ENCODE measurements around the gene ZNF853.
"Not testable (repeated sequence)": the region's sequence is repeated elsewhere in the genome, so short reads cannot be mapped to it uniquely, and the experiment has no call there.

ZNF853 gene

GRCh38 chr7:6614953-6615722 is at the start of gene ZNF853:
Gene ZNF853 (plus strand): TSS chr7:6615610. CDS start chr7:6616175, 565 bp downstream.
- no peak for DNase-seq (ENCODE audit: low read depth in 2 of 2)

GRCh38 chr7:6565655-6566054 is 49.8 kb upstream of the ZNF853 start:
- no peak for DNase-seq (ENCODE audit: low read depth in 2 of 2)

- DNase-seq (ENCODE audit: low read depth in 2 of 2): no peak
Measured at GRCh38 chr7:6567886-6568285, 47.5 kb upstream of the ZNF853 start.

- no peak for DNase-seq (ENCODE audit: low read depth in 2 of 2)
Measured at GRCh38 chr7:6571160-6571779, 44.1 kb upstream of the ZNF853 start.

- no peak for DNase-seq (ENCODE audit: low read depth in 2 of 2)
Measured at GRCh38 chr7:6575281-6576023, 40.0 kb upstream of the ZNF853 start.

- DNase-seq (ENCODE audit: low read depth in 2 of 2): no peak
Measured at GRCh38 chr7:6576024-6576866, 39.2 kb upstream of the ZNF853 start.

GRCh38 chr7:6576867-6577368 is 38.5 kb upstream of the ZNF853 start:
- not testable (repeated sequence) for DNase-seq (ENCODE audit: low read depth in 2 of 2)

- DNase-seq (ENCODE audit: low read depth in 2 of 2): peak; percentile 60 to 68
Measured at GRCh38 chr7:6577369-6578113, 37.9 kb upstream of the ZNF853 start, which contains the start of gene ZDHHC4. Gene ZDHHC4 (plus strand): TSS chr7:6577454. CDS start chr7:6580562, 3,108 bp downstream.

GRCh38 chr7:6578114-6579084 is 37.0 kb upstream of the ZNF853 start:
- DNase-seq (ENCODE audit: low read depth in 2 of 2): no peak

- no peak for DNase-seq (ENCODE audit: low read depth in 2 of 2)
Measured at GRCh38 chr7:6579446-6579845, 36.0 kb upstream of the ZNF853 start.

- DNase-seq (ENCODE audit: low read depth in 2 of 2): not testable (repeated sequence)
Measured at GRCh38 chr7:6585746-6586432, 29.5 kb upstream of the ZNF853 start.

GRCh38 chr7:6588566-6588965 is 26.8 kb upstream of the ZNF853 start:
- DNase-seq (ENCODE audit: low read depth in 2 of 2): no peak

GRCh38 chr7:6589151-6589828 is 26.1 kb upstream of the ZNF853 start:
- no peak for DNase-seq (ENCODE audit: low read depth in 2 of 2)

- DNase-seq (ENCODE audit: low read depth in 2 of 2): peak; percentile 47 to 51
Measured at GRCh38 chr7:6589829-6590644, 25.4 kb upstream of the ZNF853 start, which contains the start of gene INTS15. Gene INTS15 (plus strand): TSS chr7:6590021. CDS start chr7:6590284, 263 bp downstream.

GRCh38 chr7:6590645-6591110 is 24.7 kb upstream of the ZNF853 start:
- no peak for DNase-seq (ENCODE audit: low read depth in 2 of 2)

- DNase-seq (ENCODE audit: low read depth in 2 of 2): no peak
Measured at GRCh38 chr7:6600093-6600492, 15.3 kb upstream of the ZNF853 start.

- no peak for DNase-seq (ENCODE audit: low read depth in 2 of 2)
Measured at GRCh38 chr7:6604458-6604857, 11.0 kb upstream of the ZNF853 start.

Measured in fibroblast of skin of left biceps (primary cell).